Stimulated activated CD8-positive, alpha-beta memory T cell treated with anti-CD3 and anti-CD28 coated beads, Interleukin-15, amount 100 ng/mL, for 24 hours (primary cell): Measurements from ENCODE around the gene CFLAR.

Experiments used
- DNase-seq: peaks from one replicate; pipeline ENCODE4 v3.0.0-alpha.2; 2020; ENCODE audit warnings: low read depth

CFLAR gene

GRCh38 chr2:201219328-201220096 lies 103.5 kb downstream of the CFLAR start:
- no peak for DNase-seq

GRCh38 chr2:201220102-201220570 lies 104.2 kb downstream of the CFLAR start:
- no peak for DNase-seq

GRCh38 chr2:201223089-201224073 lies 107.4 kb downstream of the CFLAR start:
- DNase-seq: no peak
